Stimulated activated CD8-positive, alpha-beta memory T cell treated with anti-CD3 and anti-CD28 coated beads, Interleukin-15, amount 100 ng/mL, for 4 hours (primary cell): Measurements from ENCODE around the gene SMAD2.

Experiments
- DNase-seq, 2 donors: peaks; one replicate each; pipeline ENCODE4 v3.0.0-alpha.2; 2020; ENCODE audit warnings: low read depth in 2 of 2

SMAD2 gene

GRCh38 chr18:47898055-47898454, 32.4 kb downstream of the SMAD2 start:
- no peak for DNase-seq

GRCh38 chr18:47895565-47896250, 34.8 kb downstream of the SMAD2 start:
- no peak for DNase-seq

GRCh38 chr18:47893939-47894699, 36.3 kb downstream of the SMAD2 start:
- no peak for DNase-seq

- no peak for DNase-seq
Measured at GRCh38 chr18:47893047-47893446, 37.4 kb downstream of the SMAD2 start.

- no peak for DNase-seq
Measured at GRCh38 chr18:47888156-47888555, 42.3 kb downstream of the SMAD2 start.

- DNase-seq: no peak
Measured at GRCh38 chr18:47887227-47887626, 43.2 kb downstream of the SMAD2 start.

- no peak for DNase-seq
Measured at GRCh38 chr18:47883771-47884413, 46.6 kb downstream of the SMAD2 start.

- no peak for DNase-seq
Measured at GRCh38 chr18:47882641-47883040, 47.8 kb downstream of the SMAD2 start.

- DNase-seq: no peak
Measured at GRCh38 chr18:47881752-47882455, 48.6 kb downstream of the SMAD2 start.

GRCh38 chr18:47881042-47881441, 49.4 kb downstream of the SMAD2 start:
- DNase-seq: no peak

GRCh38 chr18:47877892-47878291, 52.6 kb downstream of the SMAD2 start:
- DNase-seq: no peak

GRCh38 chr18:47876813-47877212, 53.6 kb downstream of the SMAD2 start:
- no peak for DNase-seq

GRCh38 chr18:47873625-47874024, 56.8 kb downstream of the SMAD2 start:
- DNase-seq: no peak

GRCh38 chr18:47872426-47872825, 58.0 kb downstream of the SMAD2 start:
- no peak for DNase-seq

GRCh38 chr18:47871288-47871687, 59.2 kb downstream of the SMAD2 start:
- no peak for DNase-seq

GRCh38 chr18:47870605-47871004, 59.9 kb downstream of the SMAD2 start:
- DNase-seq: no peak

GRCh38 chr18:47868744-47869143, 61.7 kb downstream of the SMAD2 start:
- DNase-seq: no peak

- no peak for DNase-seq
Measured at GRCh38 chr18:47865183-47865582, 65.3 kb downstream of the SMAD2 start.

- DNase-seq: no peak
Measured at GRCh38 chr18:47863041-47863440, 67.4 kb downstream of the SMAD2 start.

- DNase-seq: no peak
Measured at GRCh38 chr18:47858607-47859006, 71.9 kb downstream of the SMAD2 start.

- DNase-seq: no peak
Measured at GRCh38 chr18:47847635-47848034, 82.8 kb downstream of the SMAD2 start.

- DNase-seq: no peak
Measured at GRCh38 chr18:47846431-47846830, 84.0 kb downstream of the SMAD2 start.
